SH-SY5Y (cell line): Measurements from ENCODE around the gene AFF1.

Experiments
- GATA2 ChIP-seq: IDR thresholded peaks from 2 replicates; pipeline ENCODE4 v1.6.1; 2011; ENCODE audit warnings: mild to moderate bottlenecking, low read depth, low read length
- GATA3 ChIP-seq: IDR thresholded peaks from 2 replicates; pipeline ENCODE4 v1.6.1; 2011; ENCODE audit warnings: low read depth, mild to moderate bottlenecking, low read length, moderate library complexity

Gene AFF1

DNA sequence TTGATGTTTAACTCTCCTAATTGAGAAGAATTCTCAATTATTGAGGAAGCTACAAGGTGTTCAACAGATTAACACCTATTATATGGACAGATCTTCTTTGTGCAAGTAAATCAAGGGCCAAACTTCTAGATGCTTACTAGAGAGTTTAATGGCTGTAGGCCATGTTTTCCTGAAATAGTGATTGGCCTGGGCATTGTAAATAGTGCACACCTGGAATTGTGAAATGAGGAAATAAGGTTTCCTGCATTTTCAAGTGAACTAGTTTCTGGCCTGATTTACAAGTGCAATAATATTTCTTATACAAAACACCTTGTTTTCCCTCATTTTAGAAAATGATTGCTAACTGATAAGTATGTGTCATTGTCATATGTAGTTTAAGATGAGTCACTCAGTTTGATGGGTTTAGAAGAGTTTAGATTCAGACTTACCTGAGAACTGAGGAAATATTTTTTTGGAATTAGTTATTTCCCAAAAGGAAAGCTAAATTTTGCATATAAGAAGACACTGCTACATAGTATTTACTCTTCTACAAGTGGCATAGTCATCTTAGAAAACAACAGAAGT, 21.2 kb downstream of the AFF1 start:
- TF ChIP-seq GATA3 (no peak), GATA2 (no peak)

DNA sequence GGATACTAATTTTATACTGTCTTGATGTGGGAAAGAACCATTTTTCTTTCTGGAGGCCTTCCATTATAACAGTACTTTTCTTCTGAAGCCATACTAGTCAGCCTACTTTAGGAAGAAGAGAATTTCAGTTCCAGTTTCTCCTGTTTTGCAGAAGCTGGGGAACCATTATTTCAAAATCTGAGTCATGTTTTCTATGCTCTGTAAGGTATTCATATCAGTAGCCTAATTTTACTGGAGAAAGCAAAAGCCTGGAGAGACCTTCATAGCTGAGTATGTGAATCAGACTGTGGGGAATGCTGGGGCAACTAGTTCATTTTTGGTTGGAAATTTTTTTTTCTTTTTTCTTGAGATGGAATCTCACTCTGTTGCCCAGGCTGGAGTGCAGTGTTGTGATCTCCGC, 22.4 kb downstream of the AFF1 start:
- TF ChIP-seq GATA3 (no peak), GATA2 (no peak)

DNA sequence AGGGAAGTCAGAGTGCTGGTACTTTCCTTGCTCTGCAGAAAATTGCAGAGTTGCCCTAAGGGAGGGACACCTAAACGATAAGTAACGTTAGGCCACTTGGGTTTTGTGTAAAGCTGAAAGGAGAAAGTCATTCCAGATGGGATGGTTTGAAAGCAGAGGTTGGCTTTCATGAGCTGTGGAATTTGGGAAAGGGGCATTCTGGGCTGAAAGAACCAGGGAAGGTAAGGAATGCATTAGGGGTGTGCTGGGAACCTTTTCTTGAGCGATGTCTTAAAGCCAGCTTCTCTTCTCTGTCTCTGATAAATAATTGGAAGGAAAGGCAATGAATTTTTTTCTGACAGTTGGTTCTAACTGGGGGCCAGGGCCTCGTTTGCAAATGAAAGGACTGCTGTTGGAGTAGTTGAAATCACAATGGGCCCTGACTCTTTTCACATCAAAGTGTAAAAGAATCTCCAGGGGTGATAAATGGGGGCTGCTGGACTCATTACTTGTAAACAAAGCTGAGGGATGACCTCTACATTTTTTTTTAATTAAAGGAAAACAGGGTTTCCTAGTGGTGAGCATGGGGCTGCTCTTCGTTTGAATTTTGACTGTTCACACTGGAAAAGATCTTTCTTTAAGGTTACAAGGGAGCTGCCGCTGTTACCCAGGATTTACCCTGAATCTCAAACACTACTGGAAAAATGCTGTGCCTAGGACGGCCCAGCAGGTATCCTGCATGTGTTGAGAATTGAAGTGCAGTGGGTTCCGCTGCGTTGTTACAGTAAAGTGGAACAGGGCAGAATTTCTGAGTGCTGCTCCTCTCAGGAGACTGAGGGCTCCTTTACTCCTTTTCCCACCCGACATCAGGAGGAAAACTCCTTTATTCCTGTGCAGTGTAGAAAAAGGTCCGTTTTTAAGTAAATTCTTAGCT, 25.0 kb downstream of the AFF1 start:
- TF ChIP-seq GATA3 (no peak), GATA2 (no peak)

DNA sequence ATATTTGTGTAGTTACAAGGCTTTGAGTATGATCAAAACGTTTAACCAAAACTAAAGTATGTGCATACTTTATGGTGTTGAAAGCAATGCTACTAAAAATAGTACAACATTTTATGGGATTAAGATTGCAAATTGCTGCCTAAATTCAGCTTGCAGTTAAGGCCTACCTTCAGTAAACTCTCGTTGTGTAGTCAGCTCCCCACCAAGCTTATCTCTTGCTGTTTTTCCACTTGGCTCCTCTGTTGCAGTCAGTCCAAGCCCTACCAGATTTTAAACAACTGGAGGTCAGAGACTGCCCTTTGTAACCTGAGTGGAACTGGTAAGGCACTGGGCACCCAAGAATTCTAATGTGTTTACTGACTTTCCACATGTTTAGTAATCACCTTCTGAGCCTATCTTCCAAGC, 25.7 kb downstream of the AFF1 start:
- no peak for TF ChIP-seq GATA3
- no peak for TF ChIP-seq GATA2

DNA sequence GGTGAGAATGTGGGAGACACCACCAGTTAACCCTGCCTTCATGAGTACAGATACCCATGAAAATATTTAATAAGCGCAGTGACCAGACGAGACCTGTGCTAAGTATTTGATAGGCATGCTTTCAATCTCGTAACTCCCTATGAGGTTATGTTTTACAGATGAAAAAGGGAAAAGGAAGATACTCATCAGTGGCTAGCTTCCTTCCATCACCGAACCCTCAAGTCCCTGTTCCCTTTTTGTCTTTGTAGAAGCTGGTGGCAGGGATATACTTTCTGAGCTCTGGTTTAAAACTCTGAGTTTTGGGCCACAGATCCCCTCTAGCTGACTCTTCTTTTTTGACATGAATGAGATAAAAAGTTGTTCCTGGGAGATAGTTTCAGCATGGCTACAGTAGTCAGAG, 26.3 kb downstream of the AFF1 start:
- TF ChIP-seq GATA2 (no peak), GATA3 (no peak)

DNA sequence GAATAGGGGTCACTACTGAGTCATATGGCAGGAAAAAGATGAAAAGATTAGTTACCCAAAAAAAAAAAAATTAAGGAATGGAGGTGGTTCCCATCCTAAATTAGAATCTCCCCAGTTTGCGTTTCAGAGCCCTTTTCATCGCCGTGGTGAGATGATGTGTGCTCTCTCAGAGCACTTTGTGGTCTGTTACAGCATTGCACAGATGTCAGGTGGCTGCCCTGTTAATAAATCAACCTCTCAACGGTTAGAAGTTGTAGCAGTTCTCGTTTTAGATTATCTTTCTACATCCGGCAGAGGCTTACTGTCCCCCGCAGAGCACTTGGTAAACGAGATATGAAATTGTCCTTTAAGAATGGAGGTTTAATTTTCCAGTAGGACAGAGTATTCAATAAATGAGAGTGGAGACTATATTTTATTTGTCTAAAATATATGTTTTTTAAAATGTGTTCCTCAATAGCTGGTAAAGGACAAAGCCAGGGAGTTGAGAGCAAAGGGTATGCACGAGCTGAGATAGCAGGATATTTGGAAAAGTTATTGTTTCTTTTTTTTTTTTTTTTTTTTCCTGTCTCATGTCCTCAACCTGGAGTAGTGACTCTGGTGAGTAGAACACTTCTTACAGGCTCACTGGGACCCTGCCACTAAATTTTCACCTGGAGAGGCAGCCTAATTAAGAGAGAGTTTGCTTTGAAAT, 26.9 kb downstream of the AFF1 start:
- TF ChIP-seq GATA3: no peak
- TF ChIP-seq GATA2: no peak

DNA sequence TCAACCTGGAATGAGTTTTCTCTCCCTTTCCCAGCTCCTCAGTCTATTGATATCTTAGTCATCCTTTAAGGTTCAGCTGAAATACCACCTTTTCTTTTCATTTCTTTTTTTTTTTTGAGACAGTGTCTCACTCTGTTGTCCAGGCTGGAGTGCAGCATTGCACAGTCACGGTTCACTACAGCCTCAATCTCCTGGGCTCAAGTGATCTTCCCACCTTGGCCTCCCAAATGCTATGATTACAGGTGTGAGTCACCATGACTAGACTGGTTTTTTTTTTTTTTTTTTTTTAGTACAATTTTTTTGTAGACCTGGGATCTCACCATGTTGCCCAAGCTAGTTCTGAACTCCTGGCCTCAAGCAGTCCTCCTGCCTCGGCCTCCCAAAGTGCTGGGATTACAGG, 28.9 kb downstream of the AFF1 start:
- TF ChIP-seq GATA3 (no peak), GATA2 (no peak)

DNA sequence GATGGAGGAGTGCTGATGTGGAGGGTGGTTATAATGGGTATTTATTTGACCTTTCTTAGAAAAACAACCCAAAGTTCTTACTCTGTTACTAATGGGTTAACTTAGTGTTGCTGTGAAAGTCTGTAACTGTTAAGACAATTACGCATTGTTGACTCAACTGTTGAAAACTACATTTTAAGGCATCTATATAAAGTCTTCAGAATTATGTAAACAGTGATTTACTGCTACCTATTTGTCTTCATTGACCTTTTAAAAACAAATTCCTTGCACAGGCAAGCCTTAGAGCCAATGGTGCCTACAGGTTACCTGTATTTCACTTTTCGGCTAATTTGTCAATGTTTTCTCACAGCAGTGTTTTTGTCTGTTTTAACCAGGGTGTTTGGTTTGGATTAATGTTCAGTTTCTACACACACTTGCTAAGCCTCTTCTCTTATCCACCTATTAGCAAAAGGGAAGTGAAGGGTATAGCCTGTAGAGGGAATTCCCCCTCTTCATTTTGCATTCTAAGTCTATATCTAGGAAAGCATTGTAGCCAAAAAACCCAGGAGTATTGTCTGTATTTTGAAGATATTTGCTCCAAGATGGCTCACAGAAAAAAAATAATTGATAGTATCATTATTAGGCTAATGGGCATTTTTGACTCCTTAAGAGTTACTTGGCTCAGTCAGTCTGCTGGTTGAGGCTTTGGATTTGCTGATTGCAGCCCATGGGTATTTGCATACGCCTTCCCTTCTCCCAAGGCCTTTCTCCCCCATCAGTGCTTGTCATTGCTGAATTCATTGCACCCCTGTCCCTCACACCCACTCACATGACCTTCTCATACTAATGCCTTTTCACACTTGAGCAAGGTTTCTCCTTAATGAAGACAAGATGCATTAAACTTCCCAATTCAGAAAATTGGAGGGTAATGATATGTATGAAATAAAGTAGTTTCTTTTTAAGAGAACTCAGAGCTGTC, 30.5 kb downstream of the AFF1 start:
- no peak for TF ChIP-seq GATA3
- TF ChIP-seq GATA2: no peak

DNA sequence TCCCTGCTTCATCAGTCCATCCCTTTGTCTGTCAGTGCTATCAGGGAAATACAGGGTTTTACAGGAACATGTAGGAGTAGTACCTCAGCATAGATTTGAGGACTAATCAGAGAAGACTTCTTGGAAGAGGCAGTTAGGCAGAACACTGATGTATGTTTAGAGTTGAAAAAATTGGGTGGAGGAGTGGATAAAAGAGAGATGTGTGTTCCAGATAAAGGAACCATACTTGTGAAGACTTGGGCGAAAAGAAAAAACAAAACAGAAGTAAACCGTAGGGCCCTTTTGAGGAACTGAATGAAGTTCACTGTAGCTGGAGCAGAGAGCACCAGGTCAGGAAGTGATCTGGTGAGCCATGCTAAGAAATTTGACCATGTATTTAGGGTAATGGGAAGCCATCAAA, 32.3 kb downstream of the AFF1 start:
- TF ChIP-seq GATA3: no peak
- no peak for TF ChIP-seq GATA2

DNA sequence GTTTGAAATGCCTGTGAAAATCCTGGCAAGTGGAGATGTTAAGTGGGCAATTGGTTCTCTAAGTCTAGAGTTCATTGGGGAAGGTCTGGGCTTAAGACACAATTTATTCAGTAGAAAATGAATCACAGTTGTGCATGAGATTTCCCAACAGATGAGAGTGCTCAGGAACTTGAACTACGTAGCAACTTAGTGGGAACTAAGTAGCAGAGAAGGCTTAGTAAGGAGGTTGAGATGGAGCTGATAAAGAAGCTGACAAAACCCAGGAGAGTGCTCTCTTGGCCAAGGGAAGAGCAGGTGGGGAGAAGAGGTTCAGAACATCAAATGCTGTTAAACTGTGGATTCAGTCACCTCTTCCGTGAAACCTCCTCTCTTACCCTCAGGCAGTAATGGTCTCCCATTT, 33.0 kb downstream of the AFF1 start:
- TF ChIP-seq GATA3 (no peak), GATA2 (no peak)

DNA sequence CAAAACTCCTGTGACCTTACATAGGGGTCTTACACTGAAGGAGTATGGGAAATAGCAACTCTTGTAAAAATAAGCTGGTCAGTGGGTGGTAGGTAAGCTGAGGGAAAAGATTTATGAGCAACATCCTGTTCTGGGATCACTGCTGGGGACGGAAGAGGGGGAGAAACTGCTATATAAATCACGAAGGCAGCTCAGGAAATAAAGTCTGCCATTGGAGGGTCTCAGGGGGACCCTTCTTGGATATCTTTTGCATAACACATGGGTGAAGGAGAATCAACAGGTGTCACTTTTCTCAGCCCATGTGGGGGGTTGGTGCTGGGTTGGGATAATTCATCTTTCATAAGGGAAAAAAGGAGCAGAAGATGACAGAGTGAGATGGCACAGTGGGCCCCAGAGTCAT, 33.7 kb downstream of the AFF1 start:
- TF ChIP-seq GATA2 (no peak), GATA3 (no peak)

DNA sequence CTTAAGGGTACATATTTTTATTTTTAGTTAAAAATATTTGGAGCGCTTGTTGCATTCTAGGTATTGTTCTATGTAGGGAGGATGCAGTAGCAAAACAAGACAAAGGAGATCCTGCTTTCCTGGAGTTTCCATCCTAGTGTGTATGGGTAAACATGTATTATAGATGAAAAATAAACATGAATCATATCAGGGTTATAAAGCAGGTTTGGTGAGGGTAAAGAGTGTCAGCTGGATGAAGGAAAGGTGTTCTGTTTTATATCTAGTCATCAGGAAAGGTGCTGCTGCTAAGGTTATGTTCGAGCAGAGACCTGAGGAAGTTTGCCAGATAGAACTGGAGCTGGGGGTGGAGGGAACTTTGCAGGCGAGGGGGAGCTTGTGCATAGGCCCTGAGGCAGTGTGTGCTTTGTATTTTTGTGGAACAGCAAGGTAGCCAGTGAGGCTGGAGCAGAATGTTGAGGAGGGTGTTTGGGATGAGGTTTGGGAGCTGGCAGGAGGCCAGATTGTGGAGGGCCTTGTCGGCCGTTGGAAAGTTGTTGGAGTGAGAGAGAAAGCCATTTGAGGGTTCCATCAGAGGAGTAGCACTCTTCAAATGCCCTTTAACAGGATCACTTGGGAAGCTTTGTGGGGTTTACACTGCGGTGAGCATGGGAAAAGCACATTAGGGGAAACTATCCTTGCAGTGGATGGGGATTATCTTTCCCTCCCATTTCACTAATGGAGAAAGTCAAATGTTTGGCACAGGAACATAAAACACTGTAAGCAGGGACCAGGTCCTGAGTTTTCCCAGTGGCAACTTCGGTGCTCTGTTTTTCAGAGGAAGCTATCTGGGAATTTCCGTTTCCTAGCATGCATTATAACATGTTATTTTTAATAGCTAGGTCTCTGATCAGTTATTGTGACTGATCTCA, 35.9 kb downstream of the AFF1 start:
- TF ChIP-seq GATA2: no peak
- TF ChIP-seq GATA3: no peak

DNA sequence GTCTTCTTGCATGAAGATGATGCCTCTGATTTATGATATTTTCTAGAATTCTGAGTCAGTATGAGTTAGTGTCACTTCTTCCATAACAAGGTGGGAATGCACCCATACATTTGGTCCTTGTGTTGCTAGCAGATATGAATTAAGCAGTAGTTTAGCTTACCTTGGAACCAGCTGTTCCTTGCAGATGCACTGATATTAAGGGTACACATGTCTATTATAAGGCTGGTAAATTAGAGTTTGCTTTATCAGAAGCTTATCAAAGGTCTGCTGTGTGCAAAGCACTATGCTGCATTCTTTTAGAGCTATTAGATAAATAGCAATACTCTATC, 36.5 kb downstream of the AFF1 start:
- TF ChIP-seq GATA3: no peak
- TF ChIP-seq GATA2: no peak
